Stimulated activated CD4-positive, alpha-beta T cell treated with anti-CD3 and anti-CD28 coated beads, Interleukin-4, amount 100 ng/mL, for 4 hours (primary cell): ENCODE measurements around the gene RPL36AL.

Experiments used
- DNase-seq, 2 experiments: peaks; one replicate each; pipeline ENCODE4 v3.0.0-alpha.2; 2020

RPL36AL gene

DNA sequence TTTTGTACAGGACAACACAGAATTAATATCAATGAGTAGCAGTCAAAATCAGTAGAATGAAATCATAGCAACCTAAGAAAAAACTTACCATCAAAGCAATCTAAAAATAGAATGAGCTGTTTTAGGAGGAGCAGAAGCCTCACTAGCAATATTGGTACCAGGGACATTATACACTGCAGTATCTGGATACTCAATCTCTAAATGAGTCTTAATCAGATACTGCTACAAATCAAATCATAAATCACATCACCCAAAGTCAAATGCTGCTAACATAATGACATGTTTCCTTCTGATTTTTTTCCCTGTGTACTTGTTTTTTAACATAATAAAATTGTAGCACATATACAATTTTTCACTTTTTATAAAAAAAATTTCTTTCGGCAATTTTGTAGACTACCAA is 42.3 kb downstream of the RPL36AL start:
- DNase-seq: no peak

DNA sequence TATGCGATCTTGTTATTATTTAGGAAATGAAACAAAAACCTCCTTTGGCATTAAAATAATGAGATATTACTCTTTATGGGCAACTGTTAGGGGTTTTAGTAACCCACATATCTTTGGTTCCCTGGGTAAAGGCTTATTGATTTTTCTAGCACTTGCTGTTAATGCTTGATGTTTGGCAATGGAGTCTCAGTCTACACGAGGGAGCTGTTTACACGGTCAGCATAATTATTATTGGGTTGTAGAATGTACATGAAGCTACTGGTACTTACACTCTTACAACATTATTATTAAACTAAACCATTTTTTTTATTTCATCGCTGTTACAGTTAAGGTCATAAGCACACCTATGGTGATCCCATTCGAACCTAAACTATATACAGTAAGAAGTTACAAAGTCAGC is 46.4 kb downstream of the RPL36AL start:
- no peak for DNase-seq

DNA sequence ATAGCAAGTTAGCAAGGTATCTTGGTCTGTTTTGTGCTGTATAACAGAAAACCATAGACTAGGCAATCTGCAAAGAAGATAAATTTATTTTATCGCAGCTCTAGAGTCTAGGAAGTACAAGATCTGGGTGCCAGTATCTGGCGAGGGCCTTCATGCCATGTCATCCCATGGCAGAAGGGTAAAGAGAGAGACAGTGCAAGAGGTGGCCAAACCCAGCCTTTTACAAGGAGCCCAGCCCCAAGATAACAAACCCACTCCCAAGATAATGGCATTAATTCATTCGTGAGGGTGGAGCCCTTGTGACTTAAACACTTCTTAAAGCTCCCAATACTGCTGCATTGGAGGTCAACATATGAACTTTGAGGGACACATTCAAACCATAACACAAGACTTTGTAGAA is 51.1 kb downstream of the RPL36AL start:
- DNase-seq: no peak
